Activated naive CD8-positive, alpha-beta T cell treated with anti-CD3 and anti-CD28 coated beads for 36 hours (primary cell): ENCODE data around the gene HTRA3. TPM values are rescaled to one million over a fixed set of nuclear protein-coding genes. Genes with fewer than 3 reads are reported as not detected.

Experiments
- DNase-seq: peaks from one replicate; pipeline ENCODE4 v3.0.0; 2021
- H3K27ac Mint-ChIP-seq: one replicate; pipeline ENCODE4 v1.8.0; 2022; ENCODE audit warnings: mild to moderate bottlenecking, moderate library complexity, mixed read lengths
- H3K27me3 Mint-ChIP-seq: one replicate; pipeline ENCODE4 v1.8.0; 2022; ENCODE audit warnings: mild to moderate bottlenecking, mixed read lengths
- H3K36me3 Mint-ChIP-seq: one replicate; pipeline ENCODE4 v1.8.0; 2021; ENCODE audit warnings: mild to moderate bottlenecking, mixed read lengths
- H3K4me1 Mint-ChIP-seq: one replicate; pipeline ENCODE4 v1.8.0; 2021; ENCODE audit warnings: mixed read lengths
- H3K4me3 Mint-ChIP-seq: one replicate; pipeline ENCODE4 v1.8.0; 2022; ENCODE audit warnings: mild to moderate bottlenecking, moderate library complexity, mixed read lengths
- H3K9me3 Mint-ChIP-seq: one replicate; pipeline ENCODE4 v1.8.0; 2022; ENCODE audit warnings: mixed read lengths
- total RNA-seq, 2 experiments: library from RNA; stranded (reverse); gene quantifications; one replicate each; pipeline ENCODE4 v1.2.3, GENCODE V29; 2021

HTRA3 gene
- total RNA-seq, 2 experiments from 2014 or later: not detected

- no peaks in the 10 kb centered on the region for H3K27me3 Mint-ChIP-seq
- no peak overlapping the region for H3K27ac Mint-ChIP-seq
- no peak for DNase-seq
- H3K4me3 Mint-ChIP-seq: no peak overlapping the region
- no peaks in the 10 kb centered on the region for H3K4me1 Mint-ChIP-seq
- H3K36me3 Mint-ChIP-seq: no peaks in the 10 kb centered on the region
- peaks cover 7% of the 10 kb centered on the region for H3K9me3 Mint-ChIP-seq
Observed at GRCh38 chr4:8296491-8296890, 26.9 kb downstream of the HTRA3 start.

GRCh38 chr4:8297141-8297601, 27.6 kb downstream of the HTRA3 start:
- Mint-ChIP-seq H3K4me1 (no peaks in the 10 kb centered on the region), H3K36me3 (no peaks in the 10 kb centered on the region), H3K9me3 (peaks cover 7% of the 10 kb centered on the region), H3K27ac (no peak overlapping the region), H3K4me3 (no peak overlapping the region), H3K27me3 (no peaks in the 10 kb centered on the region)
- DNase-seq: no peak

- no peak overlapping the region for H3K4me3 Mint-ChIP-seq
- H3K27ac Mint-ChIP-seq: no peak overlapping the region
- DNase-seq: no peak
- no peaks in the 10 kb centered on the region for H3K27me3 Mint-ChIP-seq
- no peaks in the 10 kb centered on the region for H3K36me3 Mint-ChIP-seq
- no peaks in the 10 kb centered on the region for H3K4me1 Mint-ChIP-seq
- H3K9me3 Mint-ChIP-seq: peaks cover 7% of the 10 kb centered on the region
Observed at GRCh38 chr4:8297691-8298485, 28.3 kb downstream of the HTRA3 start.

- DNase-seq: no peak
- no peak overlapping the region for H3K27ac Mint-ChIP-seq
- H3K9me3 Mint-ChIP-seq: peaks cover 2% of the 10 kb centered on the region
- no peak overlapping the region for H3K4me3 Mint-ChIP-seq
- H3K27me3 Mint-ChIP-seq: peaks cover 4% of the 10 kb centered on the region
- no peaks in the 10 kb centered on the region for H3K4me1 Mint-ChIP-seq
- H3K36me3 Mint-ChIP-seq: no peaks in the 10 kb centered on the region
Observed at GRCh38 chr4:8300832-8301231, 31.3 kb downstream of the HTRA3 start.

- H3K36me3 Mint-ChIP-seq: no peaks in the 10 kb centered on the region
- H3K4me1 Mint-ChIP-seq: no peaks in the 10 kb centered on the region
- peaks cover 2% of the 10 kb centered on the region for H3K9me3 Mint-ChIP-seq
- no peak overlapping the region for H3K4me3 Mint-ChIP-seq
- DNase-seq: no peak
- H3K27ac Mint-ChIP-seq: no peak overlapping the region
- peaks cover 4% of the 10 kb centered on the region for H3K27me3 Mint-ChIP-seq
Observed at GRCh38 chr4:8301851-8302730, 32.5 kb downstream of the HTRA3 start.

- Mint-ChIP-seq H3K36me3 (no peaks in the 10 kb centered on the region), H3K27ac (no peak overlapping the region), H3K9me3 (peaks cover 2% of the 10 kb centered on the region), H3K27me3 (peaks cover 4% of the 10 kb centered on the region), H3K4me1 (no peaks in the 10 kb centered on the region), H3K4me3 (no peak overlapping the region)
- no peak for DNase-seq
Observed at GRCh38 chr4:8303081-8303480, 33.5 kb downstream of the HTRA3 start.

- Mint-ChIP-seq H3K4me3 (no peak overlapping the region), H3K36me3 (no peaks in the 10 kb centered on the region), H3K27ac (peak overlapping the region; percentile 39), H3K4me1 (no peaks in the 10 kb centered on the region), H3K27me3 (peaks cover 4% of the 10 kb centered on the region), H3K9me3 (peaks cover 2% of the 10 kb centered on the region)
- DNase-seq: no peak
Observed at GRCh38 chr4:8303485-8304281, 34.1 kb downstream of the HTRA3 start.

GRCh38 chr4:8304827-8305695, 35.5 kb downstream of the HTRA3 start:
- H3K36me3 Mint-ChIP-seq: no peaks in the 10 kb centered on the region
- H3K9me3 Mint-ChIP-seq: peaks cover 2% of the 10 kb centered on the region
- no peak overlapping the region for H3K27ac Mint-ChIP-seq
- no peaks in the 10 kb centered on the region for H3K4me1 Mint-ChIP-seq
- no peak for DNase-seq
- no peak overlapping the region for H3K4me3 Mint-ChIP-seq
- H3K27me3 Mint-ChIP-seq: peaks cover 4% of the 10 kb centered on the region

GRCh38 chr4:8305851-8306471, 36.4 kb downstream of the HTRA3 start:
- no peaks in the 10 kb centered on the region for H3K36me3 Mint-ChIP-seq
- no peaks in the 10 kb centered on the region for H3K9me3 Mint-ChIP-seq
- no peak overlapping the region for H3K4me3 Mint-ChIP-seq
- peaks cover 4% of the 10 kb centered on the region for H3K27me3 Mint-ChIP-seq
- H3K4me1 Mint-ChIP-seq: no peaks in the 10 kb centered on the region
- H3K27ac Mint-ChIP-seq: no peak overlapping the region
- no peak for DNase-seq

- Mint-ChIP-seq H3K9me3 (no peaks in the 10 kb centered on the region), H3K27me3 (peaks cover 4% of the 10 kb centered on the region), H3K36me3 (no peaks in the 10 kb centered on the region), H3K27ac (no peak overlapping the region), H3K4me3 (no peak overlapping the region), H3K4me1 (no peaks in the 10 kb centered on the region)
- DNase-seq: no peak
Observed at GRCh38 chr4:8306511-8307021, 37.0 kb downstream of the HTRA3 start.

GRCh38 chr4:8307121-8307520, 37.6 kb downstream of the HTRA3 start:
- no peak overlapping the region for H3K4me3 Mint-ChIP-seq
- H3K27ac Mint-ChIP-seq: no peak overlapping the region
- peaks cover 4% of the 10 kb centered on the region for H3K27me3 Mint-ChIP-seq
- H3K36me3 Mint-ChIP-seq: no peaks in the 10 kb centered on the region
- peaks cover under 1% of the 10 kb centered on the region for H3K9me3 Mint-ChIP-seq
- no peaks in the 10 kb centered on the region for H3K4me1 Mint-ChIP-seq
- DNase-seq: no peak

- peaks cover 6% of the 10 kb centered on the region for H3K9me3 Mint-ChIP-seq
- no peak overlapping the region for H3K4me3 Mint-ChIP-seq
- H3K27me3 Mint-ChIP-seq: peaks cover 4% of the 10 kb centered on the region
- H3K4me1 Mint-ChIP-seq: no peaks in the 10 kb centered on the region
- no peak overlapping the region for H3K27ac Mint-ChIP-seq
- no peaks in the 10 kb centered on the region for H3K36me3 Mint-ChIP-seq
- no peak for DNase-seq
Observed at GRCh38 chr4:8307714-8308113, 38.2 kb downstream of the HTRA3 start.

GRCh38 chr4:8308144-8308543, 38.6 kb downstream of the HTRA3 start:
- Mint-ChIP-seq H3K36me3 (no peaks in the 10 kb centered on the region), H3K27ac (no peak overlapping the region), H3K4me3 (no peak overlapping the region), H3K9me3 (peaks cover 7% of the 10 kb centered on the region), H3K4me1 (no peaks in the 10 kb centered on the region), H3K27me3 (peaks cover 4% of the 10 kb centered on the region)
- DNase-seq: no peak
